A673 (cell line): ENCODE data around the gene KRT35. TPM values are rescaled to one million over a fixed set of nuclear protein-coding genes. Genes with fewer than 3 reads are reported as not detected.

Source experiments
- BruUV-seq: library from RNA; stranded (reverse); fragments of 400-500 nt; replicated peaks from 2 replicates; lab custom pipeline; 2021; lab: Mats Ljungman, UMichigan
- CTCF ChIA-PET: fragments of 300-600 bp; sonication (Branson Sonifier 250); formaldehyde crosslinking; loops from one replicate; lab custom pipeline; 2022; ENCODE audit warnings: antibody characterized with exemption; lab: Charles Lee
- POLR2A ChIA-PET: fragments of 300-600 bp; sonication (Branson Sonifier 250); formaldehyde crosslinking; loops from one replicate; lab custom pipeline; 2022; ENCODE audit warnings: antibody characterized with exemption; ENCODE audit not compliant: low non-redundant PET; lab: Charles Lee
- DNase-seq: peaks from one replicate; pipeline ENCODE4 v3.0.0-alpha.2; 2015; ENCODE audit warnings: low spot score
- H3K27ac ChIP-seq: fragments of 200-600 bp; sonication (generic); 2 replicates; pipeline ENCODE4 v1.5.1; 2016; ENCODE audit warnings: mixed run types, low read depth, mild to moderate bottlenecking, mixed read lengths, antibody characterized with exemption, low read length; ENCODE audit not compliant: poor library complexity, severe bottlenecking
- H3K27me3 ChIP-seq: fragments of 200-600 bp; sonication (generic); replicated peaks from 2 replicates; pipeline ENCODE4 v1.6.1; 2017; ENCODE audit warnings: mixed run types, low read depth, mild to moderate bottlenecking, mixed read lengths, antibody characterized with exemption, low read length; ENCODE audit not compliant: insufficient read depth, poor library complexity
- H3K36me3 ChIP-seq: fragments of 200-600 bp; sonication (generic); 2 replicates; pipeline ENCODE4 v1.6.1; 2016; ENCODE audit warnings: mixed run types, mild to moderate bottlenecking, mixed read lengths, antibody characterized with exemption, low read length; ENCODE audit not compliant: insufficient read depth, poor library complexity, severe bottlenecking
- H3K4me1 ChIP-seq: fragments of 200-600 bp; sonication (generic); 2 replicates; pipeline ENCODE4 v1.6.1; 2017; ENCODE audit warnings: mixed run types, mild to moderate bottlenecking, mixed read lengths, antibody characterized with exemption, low read length; ENCODE audit not compliant: insufficient read depth, poor library complexity, severe bottlenecking
- H3K4me3 ChIP-seq: fragments of 200-600 bp; sonication (generic); 2 replicates; pipeline ENCODE4 v1.5.1; 2016; ENCODE audit warnings: low read depth, mixed run types, mild to moderate bottlenecking, mixed read lengths, low read length; ENCODE audit not compliant: poor library complexity, severe bottlenecking
- H3K9me3 ChIP-seq: fragments of 200-600 bp; sonication (generic); 2 replicates; pipeline ENCODE4 v1.6.1; 2016; ENCODE audit warnings: mixed run types, low read depth, mild to moderate bottlenecking, mixed read lengths, antibody characterized with exemption, low read length; ENCODE audit not compliant: poor library complexity, severe bottlenecking
- CTCF ChIP-seq: fragments of 300-800, 200-600 bp; sonication (generic); conservative IDR thresholded peaks from 2 replicates; pipeline ENCODE4 v1.5.1; 2017; ENCODE audit warnings: low read depth, mild to moderate bottlenecking, antibody characterized with exemption, low read length, moderate library complexity, mixed read lengths
- EZH2 ChIP-seq: fragments of 200-600 bp; sonication (generic); IDR thresholded peaks from 2 replicates; pipeline ENCODE4 v1.6.1; 2017; ENCODE audit warnings: borderline replicate concordance, low read depth, mild to moderate bottlenecking, mixed read lengths, antibody characterized with exemption, low read length; ENCODE audit not compliant: poor library complexity, severe bottlenecking
- intact Hi-C: fragments of 100-400 bp; cut with micrococcal nuclease; formaldehyde crosslinking; loops from one replicate; pipeline ENCODE4 v1.10.0; 2022; ENCODE audit not compliant: unreplicated experiment
- total RNA-seq: library from RNA; stranded (reverse); gene quantifications from 2 replicates; pipeline ENCODE4 v1.2.3, GENCODE V29; 2021

Gene KRT35
- total RNA-seq, 1 experiment from 2014 or later: not detected

- intact Hi-C loops: no loop called here
- TF ChIP-seq EZH2 (no peak), CTCF (no peak)
- no peaks in the 10 kb centered on the region for H3K9me3 ChIP-seq
- POLR2A ChIA-PET: interaction anchor here (0.6 kb wide), 2 partner anchors 90 to 511 kb away, joined by 3 read pairs; no protein-coding TSS in a partner anchor
- H3K27ac ChIP-seq: no peak overlapping the region
- H3K4me1 ChIP-seq: no peaks in the 10 kb centered on the region
- H3K4me3 ChIP-seq: no peak overlapping the region
- CTCF ChIA-PET: no interaction called here
- no peaks in the 10 kb centered on the region for H3K36me3 ChIP-seq
- no peak for DNase-seq
- H3K27me3 ChIP-seq: no peaks in the 10 kb centered on the region
- no TSS peak for BruUV-seq
Observed at GRCh38 chr17:41457676-41458075, 23.3 kb downstream of the KRT35 start.

GRCh38 chr17:41456204-41456603, 24.7 kb downstream of the KRT35 start:
- TF ChIP-seq CTCF (no peak), EZH2 (no peak)
- DNase-seq: no peak
- Histone ChIP-seq H3K4me3 (no peak overlapping the region), H3K4me1 (no peaks in the 10 kb centered on the region), H3K27me3 (no peaks in the 10 kb centered on the region), H3K27ac (no peak overlapping the region), H3K9me3 (no peaks in the 10 kb centered on the region), H3K36me3 (no peaks in the 10 kb centered on the region)
- BruUV-seq: no TSS peak
- ChIA-PET CTCF (no interaction called here), POLR2A (no interaction called here)
- intact Hi-C loops: no loop called here

- no TSS peak for BruUV-seq
- H3K4me1 ChIP-seq: no peaks in the 10 kb centered on the region
- no peaks in the 10 kb centered on the region for H3K36me3 ChIP-seq
- no peak for TF ChIP-seq EZH2
- TF ChIP-seq CTCF: no peak
- no peaks in the 10 kb centered on the region for H3K9me3 ChIP-seq
- intact Hi-C loops: no loop called here
- H3K27ac ChIP-seq: no peak overlapping the region
- ChIA-PET POLR2A (no interaction called here), CTCF (no interaction called here)
- H3K4me3 ChIP-seq: no peak overlapping the region
- no peaks in the 10 kb centered on the region for H3K27me3 ChIP-seq
- DNase-seq: no peak
Observed at GRCh38 chr17:41455236-41455635, 25.7 kb downstream of the KRT35 start.
